WERI-Rb-1 (cell line): ENCODE measurements around the gene NFASC.

ENCODE experiments used
- DNase-seq: peaks from one replicate; pipeline ENCODE4 v3.0.0-alpha.2; 2020
- H3K27ac ChIP-seq: fragments of 250-450 bp; sonication (Bioruptor Pico); 2 replicates; pipeline ENCODE4 v1.5.1; 2020; ENCODE audit warnings: mild to moderate bottlenecking, moderate library complexity
- H3K27me3 ChIP-seq: fragments of 250-450 bp; sonication (Bioruptor Pico); 2 replicates; pipeline ENCODE4 v1.5.1; 2021; ENCODE audit warnings: mild to moderate bottlenecking, low read depth, moderate library complexity; ENCODE audit not compliant: insufficient read depth, severe bottlenecking
- H3K36me3 ChIP-seq: fragments of 250-450 bp; sonication (Bioruptor Pico); 2 replicates; pipeline ENCODE4 v1.5.1; 2020; ENCODE audit warnings: mild to moderate bottlenecking, moderate library complexity
- H3K4me3 ChIP-seq: 2 replicates; pipeline ENCODE4 v1.5.1; 2011; ENCODE audit warnings: low read depth, mild to moderate bottlenecking, control low read depth, low read length
- H3K9me3 ChIP-seq: fragments of 250-450 bp; sonication (Bioruptor Pico); 2 replicates; pipeline ENCODE4 v1.5.1; 2021; ENCODE audit warnings: mild to moderate bottlenecking, moderate library complexity; ENCODE audit not compliant: severe bottlenecking
- CTCF ChIP-seq: IDR thresholded peaks from 2 replicates; pipeline ENCODE4 v1.5.1; 2011; ENCODE audit warnings: low read depth, mild to moderate bottlenecking, control low read depth, inconsistent platforms, low read length

Gene NFASC

GRCh38 chr1:205004351-205004750, 133.7 kb downstream of the NFASC start:
- H3K27ac ChIP-seq, result no peak overlapping the region
- no peak overlapping the region for H3K4me3 ChIP-seq
- no peaks in the 10 kb centered on the region for H3K9me3 ChIP-seq
- H3K36me3 ChIP-seq, result 0 out of 2 replicates have a peak, but pooled peaks cover 3% of the 10 kb centered on the region
- H3K27me3 ChIP-seq, result no peaks in the 10 kb centered on the region
- no peak for DNase-seq
- no peak for TF ChIP-seq CTCF

GRCh38 chr1:205008896-205009295, 138.2 kb downstream of the NFASC start:
- H3K4me3 ChIP-seq, result no peak overlapping the region
- DNase-seq, result no peak
- no peaks in the 10 kb centered on the region for H3K9me3 ChIP-seq
- no peaks in the 10 kb centered on the region for H3K27me3 ChIP-seq
- TF ChIP-seq CTCF, result no peak
- H3K36me3 ChIP-seq, result 0 out of 2 replicates have a peak, but pooled peaks cover 3% of the 10 kb centered on the region
- H3K27ac ChIP-seq, result peak overlapping the region; percentile 82

- DNase-seq, result peak; percentile 99
- peak overlapping the region; percentile 82 for H3K27ac ChIP-seq
- H3K36me3 ChIP-seq, result 0 out of 2 replicates have a peak, but pooled peaks cover 3% of the 10 kb centered on the region
- no peak for TF ChIP-seq CTCF
- H3K27me3 ChIP-seq, result no peaks in the 10 kb centered on the region
- no peak overlapping the region for H3K4me3 ChIP-seq
- no peaks in the 10 kb centered on the region for H3K9me3 ChIP-seq
Observed at GRCh38 chr1:205009670-205010069, 139.0 kb downstream of the NFASC start.

GRCh38 chr1:205012391-205013140, 141.9 kb downstream of the NFASC start:
- H3K27ac ChIP-seq, result no peak overlapping the region
- no peaks in the 10 kb centered on the region for H3K27me3 ChIP-seq
- DNase-seq, result no peak
- no peak overlapping the region for H3K4me3 ChIP-seq
- TF ChIP-seq CTCF, result no peak
- no peaks in the 10 kb centered on the region for H3K36me3 ChIP-seq
- H3K9me3 ChIP-seq, result no peaks in the 10 kb centered on the region

- H3K4me3 ChIP-seq, result no peak overlapping the region
- peak overlapping the region; percentile 17 for H3K27ac ChIP-seq
- no peaks in the 10 kb centered on the region for H3K9me3 ChIP-seq
- H3K36me3 ChIP-seq, result no peaks in the 10 kb centered on the region
- TF ChIP-seq CTCF, result no peak
- DNase-seq, result no peak
- no peaks in the 10 kb centered on the region for H3K27me3 ChIP-seq
Observed at GRCh38 chr1:205013683-205014367, 143.2 kb downstream of the NFASC start.
